UCSD-AML1 (cell line): ENCODE results near the gene CHST11.

Experiments
- DNase-seq: peaks from one replicate; lab custom pipeline; 2025; ENCODE audit not compliant: unreplicated experiment; lab: John Stamatoyannopoulos, UW

CHST11 gene

GRCh38 chr12:104689635-104690034, 232.9 kb downstream of the CHST11 start:
- no peak for DNase-seq

- no peak for DNase-seq
These were observed 235.2 kb downstream of the CHST11 start for GRCh38 chr12:104691721-104692556.

- no peak for DNase-seq
These were observed 235.9 kb downstream of the CHST11 start for GRCh38 chr12:104692557-104693218.

GRCh38 chr12:104693493-104693892, 236.7 kb downstream of the CHST11 start:
- no peak for DNase-seq

GRCh38 chr12:104694161-104694560, 237.4 kb downstream of the CHST11 start:
- DNase-seq = no peak

- no peak for DNase-seq
These were observed 238.0 kb downstream of the CHST11 start for GRCh38 chr12:104694711-104695110.

- no peak for DNase-seq
These were observed 238.9 kb downstream of the CHST11 start for GRCh38 chr12:104695453-104696148.

GRCh38 chr12:104697186-104697585, 240.4 kb downstream of the CHST11 start:
- DNase-seq = no peak

GRCh38 chr12:104698871-104699270, 242.1 kb downstream of the CHST11 start:
- DNase-seq = no peak

- no peak for DNase-seq
These were observed 242.9 kb downstream of the CHST11 start for GRCh38 chr12:104699489-104700190.

GRCh38 chr12:104700324-104700723, 243.6 kb downstream of the CHST11 start:
- DNase-seq = no peak

GRCh38 chr12:104701301-104701700, 244.6 kb downstream of the CHST11 start:
- DNase-seq = no peak

- DNase-seq = no peak
These were observed 245.0 kb downstream of the CHST11 start for GRCh38 chr12:104701756-104702155.

- DNase-seq = no peak
These were observed 245.9 kb downstream of the CHST11 start for GRCh38 chr12:104702565-104703139.

GRCh38 chr12:104703372-104703771, 246.6 kb downstream of the CHST11 start:
- DNase-seq = no peak

GRCh38 chr12:104704224-104704779, 247.6 kb downstream of the CHST11 start:
- no peak for DNase-seq

GRCh38 chr12:104707194-104707593, 250.4 kb downstream of the CHST11 start:
- no peak for DNase-seq

- DNase-seq = no peak
These were observed 251.2 kb downstream of the CHST11 start for GRCh38 chr12:104707794-104708558.

- no peak for DNase-seq
These were observed 252.1 kb downstream of the CHST11 start for GRCh38 chr12:104708891-104709290.
